ENCODE measurements around the gene MRGPRD. TPM values are rescaled to one million over a fixed set of nuclear protein-coding genes. Genes with fewer than 3 reads are reported as not detected.

Gene MRGPRD
- total RNA-seq, 4 donors from 2014 or later, result not detected

DNA sequence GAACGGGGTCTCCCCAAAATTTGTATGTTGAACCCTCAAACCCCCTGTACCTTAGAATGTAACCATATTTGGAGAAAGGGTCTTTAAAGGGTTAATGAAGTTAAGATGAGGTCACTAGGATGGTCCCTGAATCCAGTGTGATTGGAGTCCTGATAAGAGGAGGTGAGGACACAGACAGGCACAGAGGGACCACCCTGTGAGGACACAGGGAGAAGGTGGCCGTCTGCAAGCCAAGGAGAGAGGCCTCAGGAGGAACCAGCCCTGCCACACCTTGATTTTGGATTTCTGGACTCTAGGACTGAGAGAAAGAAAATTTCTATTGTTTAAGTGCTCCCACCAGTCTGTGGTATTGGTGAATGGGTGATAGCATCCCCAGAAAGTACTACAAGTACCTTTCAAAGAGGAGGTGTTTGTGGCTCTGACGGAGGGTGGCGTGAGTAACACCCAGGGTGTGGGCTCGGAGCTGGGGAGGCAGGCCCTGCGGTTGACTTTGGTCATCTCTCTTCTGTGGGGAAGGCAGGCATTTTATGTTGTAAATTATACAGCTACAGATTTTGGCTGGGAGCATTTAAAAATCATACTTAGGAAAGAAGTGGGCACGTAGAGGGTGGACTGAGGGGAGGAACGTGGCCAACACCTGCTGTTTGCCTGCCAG is 18.4 kb upstream of the MRGPRD start:
- peaks cover 43% of the 10 kb centered on the region for H3K4me1 ChIP-seq
- DNase-seq (ENCODE audit: low spot score in 2 of 2), result peak; percentile 44 to 70
- WGBS, result 81% methylated on average over 8 of the region's 8 CpGs

DNA sequence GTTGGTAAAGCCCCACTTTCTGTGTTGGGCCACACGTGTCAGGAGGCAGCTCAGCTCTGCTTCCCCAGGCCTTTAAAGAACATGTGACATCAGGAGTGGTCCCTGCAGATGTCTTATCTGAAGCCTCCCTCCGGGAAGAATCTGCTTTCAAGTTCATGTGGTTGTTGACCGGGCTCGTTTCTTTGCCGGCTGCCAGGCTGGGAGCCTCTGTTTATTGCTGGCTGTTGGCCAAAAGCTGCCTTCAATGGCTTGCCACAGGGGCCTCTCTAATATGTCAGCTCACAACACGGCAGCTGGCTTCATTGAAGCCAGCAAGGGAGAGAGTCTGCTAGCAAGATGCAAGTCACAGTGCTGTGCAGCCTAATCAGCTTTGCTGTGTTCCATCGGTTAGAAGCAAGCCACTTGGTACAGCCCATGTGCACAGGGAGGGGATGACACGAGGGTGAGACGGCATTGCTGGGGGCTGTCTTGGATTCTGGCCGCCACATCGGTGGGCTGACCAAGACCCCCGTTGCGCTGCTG is 17.7 kb upstream of the MRGPRD start:
- WGBS, result 32% methylated on average over 7 of the region's 13 CpGs
- DNase-seq (ENCODE audit: low spot score in 2 of 2), result peak; percentile 58 to 71
- H3K4me3 ChIP-seq, result no peak overlapping the region
- TF ChIP-seq EP300 (IDR thresholded peaks at IDR 0.05), result no peak
- no peak for TF ChIP-seq POLR2AphosphoS5 (IDR thresholded peaks at IDR 0.05)
- no peak for TF ChIP-seq POLR2A (IDR thresholded peaks at IDR 0.05)
- TF ChIP-seq, protein P1, sequence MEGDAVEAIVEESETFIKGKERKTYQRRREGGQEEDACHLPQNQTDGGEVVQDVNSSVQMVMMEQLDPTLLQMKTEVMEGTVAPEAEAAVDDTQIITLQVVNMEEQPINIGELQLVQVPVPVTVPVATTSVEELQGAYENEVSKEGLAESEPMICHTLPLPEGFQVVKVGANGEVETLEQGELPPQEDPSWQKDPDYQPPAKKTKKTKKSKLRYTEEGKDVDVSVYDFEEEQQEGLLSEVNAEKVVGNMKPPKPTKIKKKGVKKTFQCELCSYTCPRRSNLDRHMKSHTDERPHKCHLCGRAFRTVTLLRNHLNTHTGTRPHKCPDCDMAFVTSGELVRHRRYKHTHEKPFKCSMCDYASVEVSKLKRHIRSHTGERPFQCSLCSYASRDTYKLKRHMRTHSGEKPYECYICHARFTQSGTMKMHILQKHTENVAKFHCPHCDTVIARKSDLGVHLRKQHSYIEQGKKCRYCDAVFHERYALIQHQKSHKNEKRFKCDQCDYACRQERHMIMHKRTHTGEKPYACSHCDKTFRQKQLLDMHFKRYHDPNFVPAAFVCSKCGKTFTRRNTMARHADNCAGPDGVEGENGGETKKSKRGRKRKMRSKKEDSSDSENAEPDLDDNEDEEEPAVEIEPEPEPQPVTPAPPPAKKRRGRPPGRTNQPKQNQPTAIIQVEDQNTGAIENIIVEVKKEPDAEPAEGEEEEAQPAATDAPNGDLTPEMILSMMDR (IDR thresholded peaks at IDR 0.05), result no peak
- H3K4me1 ChIP-seq, result peaks cover 43% of the 10 kb centered on the region
- H3K36me3 ChIP-seq, result no peaks in the 10 kb centered on the region
- no peak overlapping the region for H3K27ac ChIP-seq
- peaks cover 6% of the 10 kb centered on the region for H3K27me3 ChIP-seq
- no peaks in the 10 kb centered on the region for H3K9me3 ChIP-seq

More for the DNA sequence above, 18.4 kb upstream of the MRGPRD start:
- TF ChIP-seq POLR2AphosphoS5 (IDR thresholded peaks at IDR 0.05), result no peak
- TF ChIP-seq, protein P1 (IDR thresholded peaks at IDR 0.05), result no peak
- no peak for TF ChIP-seq POLR2A (IDR thresholded peaks at IDR 0.05)
- no peak for TF ChIP-seq EP300 (IDR thresholded peaks at IDR 0.05)
- Histone ChIP-seq H3K36me3 (peaks cover 3% of the 10 kb centered on the region), H3K4me3 (no peak overlapping the region), H3K9me3 (no peaks in the 10 kb centered on the region), H3K27ac (peak overlapping the region; percentile 47), H3K27me3 (peaks cover 3% of the 10 kb centered on the region)

DNA sequence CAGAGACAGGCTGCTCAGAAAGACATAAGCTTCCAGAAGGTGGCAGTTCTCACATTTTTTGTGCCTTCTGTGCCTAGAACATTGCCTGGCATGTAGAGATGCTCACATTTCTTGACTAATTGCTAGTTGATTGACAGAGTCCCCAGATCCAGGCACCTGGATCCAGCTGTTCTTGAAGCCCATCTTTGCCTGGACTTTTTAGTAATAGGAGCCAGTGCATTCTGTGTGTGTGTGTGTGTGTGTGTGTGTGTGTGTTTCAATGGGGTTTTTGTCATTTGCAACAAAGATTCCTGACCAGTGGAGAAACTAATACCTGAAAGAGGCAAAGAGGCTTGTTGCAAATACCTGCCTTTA is 17.2 kb upstream of the MRGPRD start:
- Histone ChIP-seq H3K9me3 (no peaks in the 10 kb centered on the region), H3K4me1 (peaks cover 43% of the 10 kb centered on the region), H3K27ac (no peak overlapping the region), H3K27me3 (peaks cover 6% of the 10 kb centered on the region), H3K4me3 (no peak overlapping the region), H3K36me3 (no peaks in the 10 kb centered on the region)
- DNase-seq (ENCODE audit: low spot score in 2 of 2), result peak in 1 of 2 donors; percentile 8
- no peak for TF ChIP-seq POLR2A (IDR thresholded peaks at IDR 0.05)
- TF ChIP-seq, protein P1 (IDR thresholded peaks at IDR 0.05), result no peak
- no peak for TF ChIP-seq EP300 (IDR thresholded peaks at IDR 0.05)
- no peak for TF ChIP-seq POLR2AphosphoS5 (IDR thresholded peaks at IDR 0.05)

DNA sequence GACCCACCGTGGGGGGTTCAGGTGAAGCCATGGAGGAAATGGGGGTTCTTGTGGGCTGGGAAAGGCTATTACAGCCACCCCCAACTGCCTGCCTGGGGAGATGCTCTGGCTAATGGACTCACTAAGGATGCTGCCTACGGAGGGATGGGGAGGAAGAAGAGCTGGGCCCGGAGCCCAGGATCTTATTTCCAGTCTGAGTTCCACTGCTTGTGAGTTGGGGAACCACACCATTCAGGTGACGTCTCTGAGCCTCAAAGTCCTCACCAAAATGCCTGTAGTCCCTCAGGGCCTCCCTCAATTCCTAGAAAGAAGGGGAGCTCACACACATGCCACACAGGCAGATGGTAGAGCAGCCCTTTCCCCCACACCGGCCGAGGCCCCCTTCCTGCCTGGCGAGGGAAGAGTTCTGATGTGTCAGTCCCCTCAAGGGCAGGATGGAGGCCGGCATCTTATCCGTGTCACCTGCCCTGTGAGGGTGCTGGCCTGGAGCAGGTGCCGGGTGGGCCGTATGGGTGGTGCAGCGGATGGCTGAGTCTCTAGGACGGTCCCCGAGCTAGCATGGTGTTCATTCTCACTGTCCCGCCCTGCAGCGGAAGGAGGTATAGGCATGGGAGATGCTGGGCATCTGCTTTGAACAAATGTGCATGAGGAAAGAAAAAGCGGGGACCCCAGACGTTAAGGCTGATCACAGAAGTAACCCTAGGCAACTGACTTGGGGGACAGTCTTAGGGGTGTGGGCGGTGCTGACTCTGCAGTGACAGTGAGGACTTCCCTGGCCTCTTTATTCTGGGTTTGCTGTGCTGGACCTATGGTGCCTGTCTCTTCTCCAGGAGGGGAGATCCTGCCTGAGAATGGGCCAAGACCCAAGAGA is 16.6 kb upstream of the MRGPRD start:
- no peaks in the 10 kb centered on the region for H3K9me3 ChIP-seq
- no peaks in the 10 kb centered on the region for H3K36me3 ChIP-seq
- 82% methylated on average over 16 of the region's 19 CpGs for WGBS
- H3K4me1 ChIP-seq, result peaks cover 39% of the 10 kb centered on the region
- no peak overlapping the region for H3K4me3 ChIP-seq
- DNase-seq (ENCODE audit: low spot score in 2 of 2), result peak; percentile 48 to 66
- no peak overlapping the region for H3K27ac ChIP-seq
- peaks cover 11% of the 10 kb centered on the region for H3K27me3 ChIP-seq
- TF ChIP-seq, protein P1 (IDR thresholded peaks at IDR 0.05), result no peak
- TF ChIP-seq EP300 (IDR thresholded peaks at IDR 0.05), result no peak
- TF ChIP-seq POLR2A (IDR thresholded peaks at IDR 0.05), result no peak
- TF ChIP-seq POLR2AphosphoS5 (IDR thresholded peaks at IDR 0.05), result no peak

Data from suprapubic skin (tissue), 4 donors.